GM12872 (cell line): ENCODE measurements around the gene PLOD3.

Experiments used
- CTCF ChIP-seq: IDR thresholded peaks from 3 replicates; pipeline ENCODE4 v1.5.1; 2011; ENCODE audit warnings: low read depth, mild to moderate bottlenecking, low read length, moderate library complexity; ENCODE audit not compliant: insufficient read depth

PLOD3 gene

GRCh38 chr7:101189109-101189508 is 28.3 kb downstream of the PLOD3 start:
- TF ChIP-seq CTCF: no peak

GRCh38 chr7:101186844-101187428 is 30.4 kb downstream of the PLOD3 start:
- no peak for TF ChIP-seq CTCF

- no peak for TF ChIP-seq CTCF
Observed at GRCh38 chr7:101186194-101186593, 31.2 kb downstream of the PLOD3 start.

GRCh38 chr7:101185258-101185839 is 32.0 kb downstream of the PLOD3 start:
- TF ChIP-seq CTCF: no peak

- TF ChIP-seq CTCF: no peak
Observed at GRCh38 chr7:101180130-101180755, 37.1 kb downstream of the PLOD3 start, which contains the start of gene NAT16. NAT16 (minus strand) TSS chr7:101180293; CDS start chr7:101174807, 5,486 bp downstream.

GRCh38 chr7:101179713-101180112 is 37.7 kb downstream of the PLOD3 start:
- TF ChIP-seq CTCF: no peak

- no peak for TF ChIP-seq CTCF
Observed at GRCh38 chr7:101179117-101179516, 38.3 kb downstream of the PLOD3 start.
